Mammary epithelial cell (primary cell): ENCODE results near the gene RYK.

Experiments
- CTCF ChIP-seq, 2 donors: IDR thresholded peaks in 1 of 2; conservative IDR thresholded peaks in 1 of 2; 2 replicates each; pipeline ENCODE4 v1.5.1; 2011 to 2012; ENCODE audit warnings: inconsistent platforms in 2 of 2, low read length in 2 of 2, mild to moderate bottlenecking in 2 of 2, control low read depth in 1 of 2, low read depth in 1 of 2; ENCODE audit not compliant: insufficient read depth in 1 of 2; ENCODE audit errors: extremely low read depth in 1 of 2
- EZH2 ChIP-seq: IDR thresholded peaks from 2 replicates; pipeline ENCODE4 v1.6.1; 2012; ENCODE audit warnings: low read length, inconsistent platforms, borderline replicate concordance

GRCh38 chr3:134179508-134179907, 71.2 kb downstream of the RYK start:
- TF ChIP-seq CTCF (conservative IDR thresholded peaks at IDR 0.05 in 1 of 2, IDR thresholded peaks at IDR 0.05 in 1 of 2; ENCODE audit: extremely low read depth in 1 of 2, insufficient read depth in 1 of 2, low read depth in 1 of 2, low read length in 2 of 2) (no peak), EZH2 (no peak)
